Thyroid gland (tissue), 4 donors: ENCODE measurements around the gene GTF3C2.

ENCODE experiments used
- CTCF ChIP-seq, 6 experiments: fragments of 200-600 bp in 3 of 6; fragments of 450-650 bp in 3 of 6; sonication (generic) in 3 of 6; IDR thresholded peaks; one replicate each; pipeline ENCODE4 v1.5.1; 2016 to 2019; ENCODE audit warnings: antibody characterized with exemption in 6 of 6, mild to moderate bottlenecking in 2 of 6, inconsistent platforms in 1 of 6, moderate library complexity in 1 of 6
- POLR2A ChIP-seq, 2 donors: fragments of 450-650 bp; IDR thresholded peaks; one replicate each; pipeline ENCODE4 v1.6.1; 2017; ENCODE audit warnings: antibody characterized with exemption in 2 of 2, mild to moderate bottlenecking in 2 of 2, moderate library complexity in 1 of 2

GRCh38 chr2:27335311-27335710 lies 21.3 kb downstream of the GTF3C2 start:
- TF ChIP-seq CTCF (IDR thresholded peaks at IDR 0.05) = no peak
- TF ChIP-seq POLR2A (IDR thresholded peaks at IDR 0.05) = no peak
